ENCODE results near the gene PACC1. TPM values are rescaled to one million over a fixed set of nuclear protein-coding genes. Genes with fewer than 3 reads are reported as not detected.

Gene PACC1
- total RNA-seq, 6 donors from 2014 or later, result 3.7 to 10.5 (median 7.8) TPM

- no peak for DNase-seq
- no peaks in the 10 kb centered on the region for H3K9me3 ChIP-seq
- H3K36me3 ChIP-seq, result peaks cover 0 to 6% (median 0%) of the 10 kb centered on the region in 4 donors
- H3K4me3 ChIP-seq, result no peak overlapping the region
- H3K27ac ChIP-seq, result no peak overlapping the region
- TF ChIP-seq EP300 (IDR thresholded peaks at IDR 0.05) (no peak), POLR2AphosphoS5 (IDR thresholded peaks at IDR 0.05) (no peak), POLR2A (IDR thresholded peaks at IDR 0.05) (no peak), CTCF (IDR thresholded peaks at IDR 0.05) (no peak)
- peaks cover 0 to 14% (median 2%) of the 10 kb centered on the region in 4 donors for H3K4me1 ChIP-seq
- WGBS, 2 donors, result 85 to 89% methylated on average over 6 of the region's 6 CpGs
- H3K27me3 ChIP-seq, result no peaks in the 10 kb centered on the region
- no peak for ATAC-seq (ENCODE audit: low FRiP score in 2 of 2)
These were observed 37.0 kb upstream of the PACC1 start for GRCh38 chr1:212451416-212452322.

- 84 to 100% methylated on average over 3 to 4 of the region's 4 CpGs for WGBS, 2 donors
- Histone ChIP-seq H3K36me3 (peaks cover 3 to 16% (median 8%) of the 10 kb centered on the region in 4 donors), H3K4me3 (no peak overlapping the region), H3K27me3 (no peaks in the 10 kb centered on the region), H3K4me1 (peaks cover 0 to 6% (median under 1%) of the 10 kb centered on the region in 4 donors), H3K9me3 (no peaks in the 10 kb centered on the region), H3K27ac (no peak overlapping the region)
- ATAC-seq (ENCODE audit: low FRiP score in 2 of 2) (no peak), DNase-seq (no peak)
- TF ChIP-seq POLR2AphosphoS5 (IDR thresholded peaks at IDR 0.05), result no peak
- TF ChIP-seq CTCF (IDR thresholded peaks at IDR 0.05), result no peak
- no peak for TF ChIP-seq EP300 (IDR thresholded peaks at IDR 0.05)
- TF ChIP-seq POLR2A (IDR thresholded peaks at IDR 0.05), result no peak
These were observed 35.7 kb upstream of the PACC1 start for GRCh38 chr1:212450331-212450881.

- Histone ChIP-seq H3K9me3 (no peaks in the 10 kb centered on the region), H3K4me1 (peaks cover 0 to 1% (median 0%) of the 10 kb centered on the region in 4 donors), H3K27me3 (no peaks in the 10 kb centered on the region), H3K4me3 (no peak overlapping the region), H3K27ac (no peak overlapping the region), H3K36me3 (peaks cover 3 to 21% (median 13%) of the 10 kb centered on the region in 4 donors)
- ATAC-seq (ENCODE audit: low FRiP score in 2 of 2) (no peak), DNase-seq (no peak)
- WGBS, 2 donors, result 79 to 86% methylated on average over 2 of the region's 2 CpGs
- TF ChIP-seq POLR2AphosphoS5 (IDR thresholded peaks at IDR 0.05) (no peak), EP300 (IDR thresholded peaks at IDR 0.05) (no peak), CTCF (IDR thresholded peaks at IDR 0.05) (no peak), POLR2A (IDR thresholded peaks at IDR 0.05) (no peak)
These were observed 32.8 kb upstream of the PACC1 start for GRCh38 chr1:212447478-212447877.

- Histone ChIP-seq H3K36me3 (peaks cover 3 to 21% (median 13%) of the 10 kb centered on the region in 4 donors), H3K27ac (no peak overlapping the region), H3K4me1 (no peaks in the 10 kb centered on the region), H3K9me3 (no peaks in the 10 kb centered on the region), H3K4me3 (no peak overlapping the region), H3K27me3 (no peaks in the 10 kb centered on the region)
- DNase-seq (no peak), ATAC-seq (ENCODE audit: low FRiP score in 2 of 2) (no peak)
- no peak for TF ChIP-seq CTCF (IDR thresholded peaks at IDR 0.05)
- no peak for TF ChIP-seq POLR2AphosphoS5 (IDR thresholded peaks at IDR 0.05)
- TF ChIP-seq POLR2A (IDR thresholded peaks at IDR 0.05), result no peak
- no peak for TF ChIP-seq EP300 (IDR thresholded peaks at IDR 0.05)
- WGBS, 2 donors, result 80 to 88% methylated on average over 8 of the region's 8 CpGs
These were observed 31.6 kb upstream of the PACC1 start for GRCh38 chr1:212446333-212446732.

All from upper lobe of left lung (tissue), 6 donors.